Measurements from ENCODE around the gene TEAD3. TPM values are rescaled to one million over a fixed set of nuclear protein-coding genes. Genes with fewer than 3 reads are reported as not detected.

Gene TEAD3
- total RNA-seq, result 11.1 TPM

DNA sequence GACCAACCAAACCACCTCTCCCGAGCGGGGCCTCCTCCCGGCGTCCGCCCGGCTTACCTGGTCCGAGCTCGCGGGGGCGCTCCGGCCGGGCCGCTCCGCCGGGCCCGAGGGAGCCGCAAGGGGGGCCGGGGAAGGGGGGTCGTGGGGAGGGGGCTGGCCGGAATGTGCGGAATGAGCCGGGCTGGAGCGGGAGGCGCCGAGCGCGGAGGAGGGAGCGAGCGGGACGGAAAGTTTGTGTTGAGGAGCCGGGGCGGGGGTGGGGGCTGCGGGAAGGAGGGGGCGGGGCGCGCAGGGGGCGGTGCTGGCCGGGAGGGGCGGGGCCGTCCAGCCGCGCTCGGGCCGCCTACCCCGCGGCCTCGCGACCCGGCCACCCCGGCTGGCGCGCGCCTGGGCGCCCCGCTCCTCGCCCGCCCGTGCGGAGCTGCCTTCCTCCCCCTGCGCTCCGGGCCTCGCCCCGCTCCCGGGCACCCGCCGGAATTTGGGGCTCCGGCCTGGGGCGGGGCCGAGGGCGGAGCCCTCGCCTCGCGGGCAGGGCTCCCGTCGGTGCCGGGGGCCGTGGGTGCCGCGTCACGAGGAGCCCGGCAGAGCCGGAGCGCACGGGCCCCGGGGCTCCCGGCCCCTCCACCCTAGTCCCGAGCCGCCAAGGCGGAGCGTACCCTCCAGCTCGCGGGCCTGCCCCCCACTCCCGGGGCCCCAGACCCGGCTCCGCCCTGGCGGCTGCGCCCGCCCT is at the start of gene TEAD3:
Gene TEAD3, minus strand, starts transcription at position 239 of the 730 bp plus-strand sequence.

DNA sequence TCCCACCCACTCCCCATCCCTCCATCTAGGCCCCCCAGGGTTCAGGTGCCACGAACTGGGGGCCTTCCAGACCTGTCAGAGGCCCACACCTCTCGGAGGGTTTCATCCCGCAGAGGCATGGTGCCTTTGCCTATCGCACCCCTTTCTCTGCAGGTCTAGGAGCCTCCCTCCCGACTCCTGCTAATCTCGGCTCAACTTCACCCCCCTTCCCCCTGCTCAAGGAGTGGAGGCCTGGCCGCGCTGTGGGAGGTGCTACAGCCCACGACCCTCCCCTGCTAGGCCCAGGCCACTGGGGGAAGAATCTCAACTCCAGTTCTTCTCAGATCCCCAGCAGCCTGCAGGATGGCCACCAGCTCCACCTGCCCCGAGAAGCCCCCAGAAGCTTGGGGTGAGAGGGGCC is 15.9 kb upstream of the TEAD3 start, which contains the start of gene TULP1:
Gene TULP1, minus strand, starts transcription at position 157 of the 400 bp plus-strand sequence. Its CDS starts 38 bp downstream, at position 119.

DNA sequence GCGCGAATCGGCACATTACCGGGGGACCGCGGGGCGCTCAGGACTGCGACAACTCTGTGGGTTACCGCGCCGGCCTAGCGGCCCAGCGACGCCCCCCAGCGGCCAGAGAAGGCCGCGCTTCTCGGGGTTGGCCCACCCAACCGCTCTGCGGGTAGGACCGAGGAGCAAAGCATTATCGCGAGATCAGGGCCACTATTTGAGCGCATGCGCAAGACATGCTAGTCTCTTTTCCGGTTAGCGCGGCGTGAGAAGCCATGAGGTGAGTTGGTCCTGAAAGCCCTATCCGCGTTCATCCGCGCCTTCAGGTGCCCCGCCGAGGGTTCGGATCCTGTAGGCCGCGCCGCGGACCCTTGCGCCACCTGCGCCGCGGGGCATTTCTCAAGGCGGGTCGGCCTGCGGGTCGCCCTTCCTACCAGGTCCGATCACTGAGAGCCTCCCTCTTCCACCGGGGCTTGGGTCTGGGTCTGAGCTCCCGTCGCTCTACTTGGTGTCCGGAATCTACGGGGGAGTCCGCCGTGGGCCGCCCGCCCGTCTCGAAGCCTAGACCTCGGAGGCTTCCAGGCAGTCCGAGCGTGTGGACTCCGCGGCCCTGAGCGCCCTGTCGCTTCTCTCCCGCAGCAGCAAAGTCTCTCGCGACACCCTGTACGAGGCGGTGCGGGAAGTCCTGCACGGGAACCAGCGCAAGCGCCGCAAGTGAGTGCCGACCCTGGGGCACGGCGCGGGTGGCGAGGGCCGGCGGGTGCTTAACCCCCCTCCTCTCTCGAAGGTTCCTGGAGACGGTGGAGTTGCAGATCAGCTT is 28.5 kb downstream of the TEAD3 start, which contains the start of gene RPL10A:
Gene RPL10A, plus strand, starts transcription at position 221 of the 799 bp plus-strand sequence. Its CDS starts 34 bp downstream, at position 255.

DNA sequence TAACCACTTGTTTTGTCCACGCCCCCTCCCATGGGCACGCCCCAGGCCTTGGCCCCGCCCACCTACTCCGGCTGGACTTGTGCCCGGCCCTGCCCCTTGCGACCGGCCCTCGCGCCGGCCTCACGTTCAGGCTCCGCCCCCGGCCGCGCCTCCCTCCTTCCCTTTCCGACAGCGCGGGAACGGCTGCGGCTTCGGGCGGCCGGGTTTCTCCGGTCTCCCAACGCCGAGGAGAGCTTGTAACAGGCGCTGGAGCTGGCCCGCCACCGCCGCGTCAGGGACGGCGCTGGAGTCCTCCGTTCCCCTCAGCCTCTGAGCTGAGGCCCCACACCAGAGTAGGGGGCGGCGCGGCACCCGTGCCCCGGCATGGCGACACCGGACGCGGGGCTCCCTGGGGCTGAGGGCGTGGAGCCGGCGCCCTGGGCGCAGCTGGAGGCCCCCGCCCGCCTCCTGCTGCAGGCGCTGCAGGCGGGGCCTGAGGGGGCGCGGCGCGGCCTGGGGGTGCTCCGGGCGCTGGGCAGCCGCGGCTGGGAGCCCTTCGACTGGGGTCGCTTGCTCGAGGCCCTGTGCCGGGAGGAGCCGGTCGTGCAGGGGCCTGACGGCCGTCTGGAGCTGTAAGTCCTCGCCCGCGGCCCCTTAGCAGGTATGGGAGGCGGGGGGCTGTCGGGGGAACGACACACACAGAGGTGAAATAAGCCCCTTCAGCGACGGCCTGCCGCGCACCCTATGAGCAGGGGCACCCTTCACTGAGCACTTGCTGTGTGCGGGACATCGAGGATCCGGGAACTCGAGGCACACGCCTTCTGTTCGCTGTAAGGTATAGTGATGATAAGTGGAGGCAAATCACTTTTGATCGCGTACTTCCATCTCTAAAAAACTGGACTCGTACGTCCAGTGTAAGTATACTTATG is 44.4 kb downstream of the TEAD3 start, which contains the start of gene FANCE:
Gene FANCE, plus strand, starts transcription at position 156 of the 908 bp plus-strand sequence. Its CDS starts 208 bp downstream, at position 364.

Other genes with a start within 250 kb of the TEAD3 start
- 34.7 TPM for gene ZNF76, start 237.3 kb downstream of the TEAD3 start, total RNA-seq
- gene DEF6, start 199.3 kb downstream of the TEAD3 start, total RNA-seq, result 7.1 TPM
- gene PPARD, start 154.5 kb downstream of the TEAD3 start, total RNA-seq, result 9.4 TPM
- gene FANCE, start 44.7 kb downstream of the TEAD3 start, total RNA-seq, result 9.3 TPM
- gene RPL10A, start 28.7 kb downstream of the TEAD3 start, total RNA-seq, result 925 TPM
- gene TULP1, start 15.8 kb upstream of the TEAD3 start, total RNA-seq, result 78.5 TPM
- gene FKBP5, start 191.8 kb upstream of the TEAD3 start, total RNA-seq, result 12.7 TPM
- gene ARMC12, start 240.0 kb upstream of the TEAD3 start, total RNA-seq, result 0.38 TPM

Measured in camera-type eye (tissue), 1 donor.